HG02943 (cell line): ENCODE results near the gene SLC29A1.
"Not testable (repeated sequence)": the region's sequence is repeated elsewhere in the genome, so short reads cannot be mapped to it uniquely, and the experiment has no call there.

Experiments
- ATAC-seq: cut with Tn5 transposase; IDR thresholded peaks from one replicate; pipeline ENCODE4 v1.9.1; 2021; ENCODE audit warnings: mild to moderate bottlenecking, low read depth, moderate library complexity; ENCODE audit not compliant: unreplicated experiment

The SLC29A1 gene

GRCh38 chr6:44193307-44193910 lies 30.0 kb upstream of the SLC29A1 start:
- no peak for ATAC-seq

- no peak for ATAC-seq
Measured at GRCh38 chr6:44194326-44194725, 29.1 kb upstream of the SLC29A1 start.

- not testable (repeated sequence) for ATAC-seq
Measured at GRCh38 chr6:44196351-44196750, 27.0 kb upstream of the SLC29A1 start.

GRCh38 chr6:44198684-44199083 lies 24.7 kb upstream of the SLC29A1 start:
- no peak for ATAC-seq

GRCh38 chr6:44199883-44200282 lies 23.5 kb upstream of the SLC29A1 start:
- no peak for ATAC-seq

GRCh38 chr6:44201200-44201599 lies 22.2 kb upstream of the SLC29A1 start:
- ATAC-seq = no peak

GRCh38 chr6:44201638-44202303 lies 21.6 kb upstream of the SLC29A1 start:
- ATAC-seq = no peak

- ATAC-seq = no peak
Measured at GRCh38 chr6:44202332-44202971, 20.9 kb upstream of the SLC29A1 start.

- no peak for ATAC-seq
Measured at GRCh38 chr6:44202972-44203750, 20.2 kb upstream of the SLC29A1 start.

GRCh38 chr6:44203955-44204354 lies 19.4 kb upstream of the SLC29A1 start:
- no peak for ATAC-seq

- no peak for ATAC-seq
Measured at GRCh38 chr6:44207966-44208365, 15.4 kb upstream of the SLC29A1 start.

GRCh38 chr6:44211284-44211683 lies 12.1 kb upstream of the SLC29A1 start:
- ATAC-seq = no peak

- no peak for ATAC-seq
Measured at GRCh38 chr6:44214307-44214706, 9.1 kb upstream of the SLC29A1 start.

- no peak for ATAC-seq
Measured at GRCh38 chr6:44216677-44217331, 6.6 kb upstream of the SLC29A1 start, which contains the start of gene MYMX. Gene MYMX (plus strand): TSS chr6:44216926. CDS start chr6:44217472, 546 bp downstream.

GRCh38 chr6:44217332-44218143 lies 5.9 kb upstream of the SLC29A1 start:
- ATAC-seq = no peak

GRCh38 chr6:44219053-44219814 lies 4.2 kb upstream of the SLC29A1 start:
- peak; percentile 57 for ATAC-seq

- no peak for ATAC-seq
Measured at GRCh38 chr6:44219815-44220784, 3.3 kb upstream of the SLC29A1 start.

- no peak for ATAC-seq
Measured at GRCh38 chr6:44220913-44221290, 2.5 kb upstream of the SLC29A1 start.
